Body of pancreas (tissue), 4 donors: ENCODE measurements around the gene ABHD17A. TPM values are rescaled to one million over a fixed set of nuclear protein-coding genes. Genes with fewer than 3 reads are reported as not detected.

Source experiments
- ATAC-seq: fragments of 150-250 bp; one replicate; pipeline ENCODE4 v1.9.1; 2016
- DNase-seq, 4 donors: peaks; one replicate each; pipeline ENCODE4 v3.0.0-alpha.2; 2019
- H3K27ac ChIP-seq, 4 donors: fragments of 200-600 bp; sonication (generic); 1 replicate in 3 of 4; 2 replicates in 1 of 4; pipeline versions ENCODE4 v1.5.1 to v1.6.1; 2016 to 2019; ENCODE audit warnings: mild to moderate bottlenecking in 1 of 4, mixed read lengths in 1 of 4, moderate library complexity in 1 of 4
- H3K27me3 ChIP-seq, 2 donors: fragments of 200-600 bp; sonication (generic); one replicate each; pipeline ENCODE4 v1.6.0; 2016; ENCODE audit warnings: mild to moderate bottlenecking in 1 of 2
- H3K36me3 ChIP-seq, 2 donors: fragments of 200-600 bp; sonication (generic); replicated peaks in 1 of 2; 2 replicates each; pipeline ENCODE4 v1.5.1; 2016; ENCODE audit warnings: low read depth in 2 of 2; ENCODE audit not compliant: insufficient read depth in 1 of 2
- H3K4me1 ChIP-seq: fragments of 200-600 bp; sonication (generic); one replicate; pipeline ENCODE4 v1.6.0; 2016
- H3K4me3 ChIP-seq, 2 donors: fragments of 200-600 bp; sonication (generic); 1 replicate in 1 of 2; 2 replicates in 1 of 2; pipeline ENCODE4 v1.5.1; 2016 to 2019
- H3K9me3 ChIP-seq, 3 donors: fragments of 200-600 bp; sonication (generic); 1 replicate in 2 of 3; 2 replicates in 1 of 3; pipeline ENCODE4 v1.5.1; 2016
- CTCF ChIP-seq, 7 experiments: fragments of 450-650 bp in 4 of 7; fragments of 200-600 bp in 3 of 7; sonication (generic) in 3 of 7; IDR thresholded peaks; one replicate each; pipeline ENCODE4 v1.5.1; 2016 to 2019; ENCODE audit warnings: antibody characterized with exemption in 7 of 7
- POLR2A ChIP-seq, 3 donors: fragments of 450-650 bp; IDR thresholded peaks; one replicate each; pipeline ENCODE4 v1.6.1; 2016; ENCODE audit warnings: antibody characterized with exemption in 3 of 3, mild to moderate bottlenecking in 2 of 3
- WGBS, 2 donors: methylation state at CpG; one replicate each; pipeline ENCODE4 v1.1.5; 2017; 5-methylcytosine and 5-hydroxymethylcytosine counted together
- intact Hi-C: fragments of 100-400 bp; cut with DNase I; formaldehyde crosslinking; loops from one replicate; pipeline ENCODE4 v1.15.1; 2023
- total RNA-seq, 2 donors: library from RNA; depleted of rRNA; stranded (reverse); fragments of >200 nt; gene quantifications; one replicate each; pipeline ENCODE4 v1.1.0, GENCODE V29; 2016

Gene ABHD17A
- total RNA-seq, 2 donors from 2014 or later: 56.8 to 100 TPM

- Histone ChIP-seq H3K4me1 (peaks cover 40% of the 10 kb centered on the region), H3K36me3 (peaks cover 0 to 4% of the 10 kb centered on the region in 2 donors), H3K27ac (no peak overlapping the region), H3K27me3 (no peaks in the 10 kb centered on the region), H3K4me3 (no peak overlapping the region), H3K9me3 (no peaks in the 10 kb centered on the region)
- ATAC-seq: no peak
- WGBS, 2 donors: 95 to 97% methylated on average over 64 to 66 of the region's 77 CpGs
- DNase-seq: no peak
- TF ChIP-seq CTCF (IDR thresholded peaks at IDR 0.05): no peak
- no peak for TF ChIP-seq POLR2A (IDR thresholded peaks at IDR 0.05)
- intact Hi-C loops: no loop called here
These were observed 27.6 kb upstream of the ABHD17A start for GRCh38 chr19:1912760-1913505.

GRCh38 chr19:1911995-1912394 is 26.7 kb upstream of the ABHD17A start:
- WGBS, 2 donors: 93 to 97% methylated on average over 13 to 36 of the region's 37 CpGs
- no peak for DNase-seq
- ATAC-seq: no peak
- Histone ChIP-seq H3K9me3 (no peaks in the 10 kb centered on the region), H3K4me3 (no peak overlapping the region), H3K27ac (no peak overlapping the region), H3K4me1 (peaks cover 49% of the 10 kb centered on the region), H3K36me3 (peaks cover 0 to 4% of the 10 kb centered on the region in 2 donors), H3K27me3 (no peaks in the 10 kb centered on the region)
- intact Hi-C loops: no loop called here
- TF ChIP-seq POLR2A (IDR thresholded peaks at IDR 0.05): no peak

GRCh38 chr19:1911098-1911497 is 25.8 kb upstream of the ABHD17A start:
- Histone ChIP-seq H3K36me3 (peaks cover 0 to 4% of the 10 kb centered on the region in 2 donors), H3K27me3 (no peaks in the 10 kb centered on the region), H3K9me3 (no peaks in the 10 kb centered on the region), H3K4me3 (no peak overlapping the region), H3K27ac (no peak overlapping the region), H3K4me1 (peaks cover 58% of the 10 kb centered on the region)
- intact Hi-C loops: no loop called here
- DNase-seq (no peak), ATAC-seq (no peak)
- 83 to 96% methylated on average over 13 of the region's 13 CpGs for WGBS, 2 donors
- TF ChIP-seq CTCF (IDR thresholded peaks at IDR 0.05) (no peak), POLR2A (IDR thresholded peaks at IDR 0.05) (no peak)

- no peak for DNase-seq
- Histone ChIP-seq H3K27ac (peak overlapping the region in 2 of 4 donors; percentile 1 to 54), H3K27me3 (no peaks in the 10 kb centered on the region), H3K9me3 (no peaks in the 10 kb centered on the region), H3K4me3 (no peak overlapping the region), H3K36me3 (peaks cover 0 to 4% of the 10 kb centered on the region in 2 donors), H3K4me1 (peaks cover 64% of the 10 kb centered on the region)
- no peak for ATAC-seq
- no peak for TF ChIP-seq CTCF (IDR thresholded peaks at IDR 0.05)
- TF ChIP-seq POLR2A (IDR thresholded peaks at IDR 0.05): no peak
- intact Hi-C loops: no loop called here
- 78 to 89% methylated on average over 3 to 10 of the region's 10 CpGs for WGBS, 2 donors
These were observed 24.9 kb upstream of the ABHD17A start for GRCh38 chr19:1910177-1910576.

GRCh38 chr19:1909761-1910080 is 24.4 kb upstream of the ABHD17A start:
- 74 to 88% methylated on average over 4 to 10 of the region's 10 CpGs for WGBS, 2 donors
- H3K9me3 ChIP-seq: no peaks in the 10 kb centered on the region
- no peaks in the 10 kb centered on the region for H3K27me3 ChIP-seq
- intact Hi-C loops: no loop called here
- no peak for TF ChIP-seq CTCF (IDR thresholded peaks at IDR 0.05)
- no peak for TF ChIP-seq POLR2A (IDR thresholded peaks at IDR 0.05)
- peak overlapping the region in 2 of 4 donors; percentile 1 to 54 for H3K27ac ChIP-seq
- ATAC-seq (no peak), DNase-seq (no peak)
- H3K4me3 ChIP-seq: no peak overlapping the region
- peaks cover 0 to 4% of the 10 kb centered on the region in 2 donors for H3K36me3 ChIP-seq
- peaks cover 67% of the 10 kb centered on the region for H3K4me1 ChIP-seq
